GM21576 (cell line): Measurements from ENCODE around the gene SEC14L1.
"Not testable (repeated sequence)": the region's sequence is repeated elsewhere in the genome, so short reads cannot be mapped to it uniquely, and the experiment has no call there.

Source experiments
- ATAC-seq: cut with Tn5 transposase; IDR thresholded peaks from one replicate; pipeline ENCODE4 v1.9.1; 2021; ENCODE audit warnings: mild to moderate bottlenecking, moderate library complexity; ENCODE audit not compliant: unreplicated experiment

SEC14L1 gene

DNA sequence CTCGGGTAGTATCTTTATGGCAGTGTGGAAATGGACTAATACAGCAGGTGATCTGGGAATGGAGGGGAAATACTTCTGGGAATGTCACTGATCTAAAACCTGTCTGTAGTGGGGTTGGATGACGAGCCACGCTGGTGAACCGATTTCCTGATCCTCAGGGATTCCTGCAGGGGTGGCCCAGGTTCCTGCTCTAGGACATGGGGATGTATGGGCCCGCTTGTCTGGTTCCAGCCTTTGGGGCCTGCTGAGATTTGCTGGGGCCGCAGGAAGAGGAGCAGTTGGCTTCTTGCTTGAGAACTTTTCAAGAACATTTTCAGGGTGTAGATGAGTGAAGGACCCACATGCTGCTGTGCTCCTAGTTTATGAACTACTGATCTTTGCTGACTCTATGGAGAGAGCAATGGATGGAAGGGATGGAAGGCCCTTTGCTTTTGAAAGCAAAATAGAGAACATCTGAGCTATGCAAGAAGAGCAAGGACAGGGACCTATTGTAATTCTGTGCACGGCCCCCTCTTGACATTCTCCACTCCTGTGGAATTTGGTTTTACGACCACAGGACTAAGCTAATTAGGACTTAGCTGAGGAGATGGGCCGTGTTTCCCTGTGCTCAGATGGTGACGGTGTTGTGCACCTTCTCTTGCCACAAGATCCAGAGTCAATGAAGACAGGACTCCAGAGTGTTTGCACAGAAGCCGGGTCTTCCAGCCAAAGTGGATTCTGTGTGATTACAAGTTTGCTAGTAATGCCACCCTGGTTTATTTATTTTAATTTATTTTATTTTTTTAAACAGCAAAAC lies 90.5 kb downstream of the SEC14L1 start:
- no peak for ATAC-seq

DNA sequence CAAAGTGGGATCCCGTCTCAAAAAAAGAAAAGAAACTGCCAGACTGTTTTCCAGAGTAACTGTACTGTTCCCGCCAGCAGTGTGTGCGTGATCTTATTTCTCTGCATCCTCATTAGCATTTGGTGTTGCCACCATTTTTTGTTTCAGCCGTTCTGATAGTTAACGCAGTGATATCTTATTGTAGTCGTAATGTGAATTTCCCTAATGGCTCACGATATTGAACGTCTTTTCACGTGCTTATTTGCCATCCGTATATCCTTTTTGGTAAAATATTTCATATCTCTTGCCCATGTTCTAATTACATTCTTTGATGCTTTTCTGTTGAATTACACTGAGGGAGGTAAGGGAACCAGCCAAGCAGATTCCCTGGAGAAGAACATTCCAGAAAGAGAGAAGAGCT lies 92.4 kb downstream of the SEC14L1 start:
- no peak for ATAC-seq

GRCh38 chr17:77233635-77234334 lies 93.0 kb downstream of the SEC14L1 start:
- no peak for ATAC-seq

- ATAC-seq, result no peak
These were observed 93.9 kb downstream of the SEC14L1 start for GRCh38 chr17:77234695-77235094.

DNA sequence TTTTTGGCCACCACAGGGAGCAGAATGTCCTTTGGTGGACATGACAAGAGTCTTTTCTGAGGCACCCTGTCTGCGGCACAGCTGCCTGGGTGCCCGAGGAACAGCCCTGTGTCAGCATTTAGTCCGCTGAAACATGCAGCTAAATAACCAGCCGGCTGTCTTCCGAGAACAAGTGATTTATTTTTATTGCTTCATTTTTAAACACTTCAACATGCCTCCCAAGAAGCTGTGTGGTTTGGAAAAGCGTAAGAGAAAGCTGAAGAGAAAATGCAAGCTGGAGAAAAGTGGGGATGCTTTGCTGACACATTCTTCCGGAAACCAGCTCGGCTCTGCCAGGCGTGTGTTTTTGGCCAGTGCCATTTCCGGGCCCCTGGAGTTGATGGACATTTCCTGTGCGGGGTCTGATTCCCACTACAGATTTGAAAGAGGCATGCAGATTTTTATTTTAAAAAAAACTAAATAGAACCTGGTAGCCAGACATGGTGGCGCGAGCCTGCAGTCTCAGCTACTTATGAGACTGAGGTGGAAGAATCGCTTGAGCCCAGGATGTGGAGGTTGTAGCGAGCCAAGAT lies 94.7 kb downstream of the SEC14L1 start:
- ATAC-seq, result no peak

DNA sequence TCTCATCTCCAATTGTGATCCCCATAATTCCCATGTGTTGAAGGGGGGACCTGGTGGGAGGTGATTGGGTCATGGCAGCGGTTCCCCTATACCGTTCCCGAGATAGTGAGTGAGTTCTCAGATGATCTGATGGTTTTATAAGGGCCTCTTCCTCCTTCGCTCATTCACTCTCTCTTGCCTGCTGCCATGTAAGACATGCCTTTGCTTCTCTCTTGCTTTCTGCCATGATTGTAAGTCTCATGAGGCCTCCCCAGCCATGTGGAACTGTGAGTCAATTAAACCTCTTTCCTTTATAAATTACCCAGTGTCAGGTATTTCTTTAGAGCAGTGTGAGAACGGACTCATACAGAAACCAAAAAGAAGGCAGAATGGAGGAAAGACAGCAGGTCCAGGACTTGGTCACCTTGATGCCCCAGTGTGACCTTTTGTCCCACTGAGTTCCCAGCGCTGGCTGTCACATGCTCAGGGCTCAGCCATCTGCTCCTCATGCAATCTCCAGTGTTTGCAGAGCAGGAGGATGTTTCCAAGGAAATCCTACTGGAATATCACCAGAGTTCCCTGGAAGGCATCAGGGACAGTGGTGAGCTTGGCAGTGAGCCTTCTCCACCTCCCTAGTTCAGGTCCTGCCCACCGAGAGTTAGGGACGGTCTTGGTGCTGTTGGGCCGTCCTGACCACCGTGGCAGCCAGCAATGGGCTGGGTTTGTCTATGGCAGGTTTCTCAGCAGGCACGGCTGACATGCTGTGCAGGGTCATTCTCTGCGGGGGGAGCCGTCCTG lies 96.7 kb downstream of the SEC14L1 start:
- ATAC-seq, result no peak

DNA sequence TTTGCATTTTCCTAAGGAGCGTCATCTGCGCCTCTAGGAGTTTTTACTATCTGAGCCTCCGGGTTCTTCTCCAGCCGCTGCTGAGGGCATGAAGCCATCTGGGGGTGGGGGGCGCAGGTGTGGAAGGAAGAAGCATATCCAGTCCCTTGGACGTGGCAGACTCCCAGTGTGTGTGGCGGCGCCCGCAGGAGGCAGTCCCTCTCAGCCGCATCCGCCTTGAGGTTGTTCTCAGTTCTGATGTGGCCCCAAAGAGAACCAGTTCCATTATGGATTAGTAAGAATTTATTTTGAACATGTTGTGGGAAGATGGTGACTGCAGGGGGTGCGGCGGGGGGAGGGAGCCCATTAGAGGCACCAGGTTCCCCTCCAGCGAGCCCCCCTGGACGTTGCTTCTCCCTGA lies 100.2 kb downstream of the SEC14L1 start:
- ATAC-seq, result no peak

- ATAC-seq, result no peak
These were observed 101.5 kb downstream of the SEC14L1 start for GRCh38 chr17:77242118-77242851.

DNA sequence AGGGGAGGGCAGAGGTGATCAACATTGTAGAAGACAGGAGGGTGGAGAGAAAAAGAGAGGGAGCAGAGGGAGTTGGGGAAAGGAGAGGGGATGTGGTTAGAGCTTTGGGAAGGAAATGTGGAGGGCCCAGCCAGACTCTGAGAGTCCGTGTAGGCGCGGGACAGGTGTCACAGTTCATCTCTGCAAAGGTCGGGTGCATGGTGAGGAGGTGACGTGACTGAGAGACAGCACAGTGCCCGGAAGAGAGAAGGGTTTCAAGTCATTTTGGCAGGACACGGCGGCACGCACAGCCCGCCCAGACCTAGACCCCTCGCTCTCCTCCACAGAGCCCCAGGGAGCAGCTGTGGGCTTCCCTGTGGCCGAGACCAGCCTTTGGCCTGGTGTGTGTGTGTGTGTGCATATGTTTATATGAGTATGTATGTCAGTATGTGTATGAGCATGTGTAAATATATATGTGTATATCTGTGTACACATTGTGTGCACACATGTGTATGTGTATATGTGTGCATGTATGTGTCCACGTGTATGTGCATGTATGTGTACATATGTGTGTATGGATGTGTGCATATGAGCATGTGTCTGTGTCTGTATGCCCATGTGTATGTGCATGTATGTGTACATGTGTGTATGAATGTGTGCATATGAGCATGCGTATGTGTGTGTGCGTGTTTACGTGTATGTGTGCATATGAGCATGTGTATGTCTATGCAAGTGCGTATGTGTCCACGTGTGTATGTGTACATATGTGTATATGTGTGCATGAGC lies 104.6 kb downstream of the SEC14L1 start:
- ATAC-seq, result no peak

DNA sequence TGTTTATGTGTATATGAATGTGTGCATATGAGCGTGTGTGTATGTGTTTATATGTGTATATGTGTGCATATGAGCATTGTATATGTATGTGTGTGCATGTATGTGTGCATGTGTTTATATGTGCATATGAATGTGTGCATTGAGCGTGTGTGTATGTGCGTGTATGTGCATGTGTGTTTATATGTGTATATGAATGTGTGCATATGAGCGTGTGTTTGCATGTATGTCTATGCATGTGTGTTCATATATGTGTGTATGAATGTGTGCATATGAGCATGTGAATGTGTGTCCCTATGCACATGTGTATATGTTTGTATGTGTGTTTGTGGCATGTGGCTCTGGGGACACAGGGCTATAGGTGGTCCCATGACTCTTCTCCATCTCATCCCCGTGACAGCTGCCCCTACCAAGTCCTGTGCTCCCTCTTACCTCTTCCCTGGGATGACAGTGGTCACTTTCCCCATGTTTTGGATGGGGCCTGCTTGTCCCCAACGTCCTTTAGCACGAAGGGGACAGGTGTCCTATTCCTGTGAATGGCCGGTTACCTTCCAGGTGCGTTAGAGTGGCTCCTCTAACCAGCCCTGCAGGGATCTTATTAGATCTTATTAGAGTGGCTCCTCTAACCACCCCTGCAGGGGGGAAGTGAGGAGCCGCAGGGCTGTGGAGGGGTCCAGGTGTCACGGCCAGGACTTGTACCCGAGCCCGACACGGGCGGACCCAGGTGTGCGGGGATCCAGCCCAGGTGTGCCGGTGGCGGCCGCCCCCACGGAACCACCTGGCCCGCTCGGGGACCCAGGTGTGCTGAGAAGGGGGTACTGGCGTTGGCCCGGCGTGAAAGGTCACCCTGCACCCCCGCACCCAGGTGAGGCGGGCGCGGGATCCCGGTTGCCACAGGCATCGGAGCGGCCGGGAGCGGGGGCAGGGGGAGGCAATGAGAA lies 105.6 kb downstream of the SEC14L1 start:
- ATAC-seq, result peak; percentile 14

DNA sequence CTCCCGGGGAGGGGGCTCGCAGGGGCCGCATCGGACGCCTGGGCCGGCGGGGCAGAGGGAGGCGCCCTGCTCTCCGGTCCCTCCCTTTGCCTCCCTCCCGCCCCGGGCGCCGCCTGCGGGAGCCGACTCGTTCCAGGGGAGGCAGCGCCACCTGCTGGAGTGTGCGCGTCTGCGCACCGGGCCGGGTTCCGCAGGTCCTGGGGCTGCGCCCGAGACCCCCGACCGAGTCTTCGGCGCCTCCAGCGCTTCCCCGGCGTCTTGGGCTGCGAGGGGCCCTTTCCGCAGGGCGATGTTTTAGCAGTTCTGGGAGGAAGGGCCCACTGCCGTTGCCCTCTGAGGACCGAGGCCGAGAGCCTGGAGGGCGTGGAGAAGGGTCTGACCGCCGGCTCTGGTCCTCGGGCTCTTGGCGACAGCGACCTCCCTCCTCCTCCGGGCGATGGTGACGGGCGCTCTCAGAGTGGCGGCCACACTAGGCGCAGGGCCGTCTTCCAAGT lies 106.3 kb downstream of the SEC14L1 start:
- ATAC-seq, result peak; percentile 58

DNA sequence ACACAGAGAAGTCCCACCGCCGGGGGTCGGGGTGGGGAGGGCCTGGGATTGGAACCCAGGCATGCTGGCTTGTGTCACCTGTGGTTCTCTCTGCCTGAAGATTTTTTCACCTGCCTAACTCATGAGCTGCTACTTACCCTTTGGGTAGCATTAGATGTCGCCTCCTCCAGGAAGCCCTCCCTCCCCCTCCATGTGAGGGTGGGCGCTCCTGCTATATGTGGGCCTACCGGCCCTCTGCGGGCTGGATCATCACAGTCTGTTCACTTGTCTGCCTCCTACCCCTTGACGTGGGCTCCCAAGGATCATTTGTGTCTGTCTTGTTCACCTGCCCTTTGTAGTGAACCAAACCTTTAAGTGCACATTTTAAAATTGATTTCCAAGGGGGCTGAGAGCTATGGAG lies 106.8 kb downstream of the SEC14L1 start:
- ATAC-seq, result no peak

GRCh38 chr17:77248216-77249114 lies 107.7 kb downstream of the SEC14L1 start:
- ATAC-seq, result no peak

- ATAC-seq, result no peak
These were observed 110.9 kb downstream of the SEC14L1 start for GRCh38 chr17:77251622-77252183.

DNA sequence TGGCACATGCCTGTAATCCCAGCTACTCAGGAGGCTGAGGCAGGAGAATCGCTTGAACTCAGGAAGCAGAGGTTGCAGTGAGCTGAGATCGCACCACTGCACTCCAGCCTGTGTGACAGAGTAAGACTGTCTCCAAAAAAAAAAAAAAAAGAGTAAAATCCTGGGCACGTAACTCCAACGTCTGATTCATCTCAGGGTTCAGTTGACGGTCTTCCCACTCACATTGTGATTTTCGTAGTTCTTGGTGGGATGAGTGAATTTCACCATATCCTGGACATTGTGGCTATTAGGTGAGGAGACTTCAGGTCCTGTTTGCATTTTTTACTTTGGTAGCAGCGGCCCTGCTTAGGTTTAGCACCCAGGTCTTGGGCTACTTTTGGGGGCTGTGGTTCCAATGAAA lies 111.5 kb downstream of the SEC14L1 start:
- ATAC-seq, result not testable (repeated sequence)

DNA sequence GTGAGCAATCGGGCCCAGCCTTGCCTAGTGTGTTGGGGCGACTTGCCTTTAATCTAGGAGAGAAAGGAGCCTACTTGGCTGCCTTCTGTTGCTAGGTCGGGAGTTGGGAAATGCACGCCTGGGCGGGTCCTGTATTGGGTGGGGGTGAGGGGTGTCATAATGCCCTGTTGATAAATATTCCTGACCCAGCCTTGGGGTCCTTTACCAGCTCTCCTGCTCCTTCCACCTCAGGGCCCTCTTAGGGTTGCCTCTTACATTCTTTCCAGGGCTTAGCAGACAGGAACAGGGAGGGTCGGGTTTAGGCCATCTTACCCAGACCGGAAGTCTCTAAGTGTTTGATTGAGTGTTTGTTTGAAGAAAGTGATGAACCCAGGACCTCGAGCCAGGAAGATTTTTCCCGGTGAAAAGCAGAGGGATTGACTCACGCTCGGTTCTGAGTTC lies 112.9 kb downstream of the SEC14L1 start:
- no peak for ATAC-seq
